ENCODE measurements around the gene EPDR1.

- TF ChIP-seq EZH2 (IDR thresholded peaks at IDR 0.05; ENCODE audit: low read length): no peak
- TF ChIP-seq CTCF (optimal IDR thresholded peaks at IDR 0.05 in 1 of 3, IDR thresholded peaks at IDR 0.05 in 1 of 3, conservative IDR thresholded peaks at IDR 0.05 in 1 of 3; ENCODE audit: extremely low read depth in 1 of 3, insufficient read depth in 2 of 3, low read length in 3 of 3): no peak
Measured at GRCh38 chr7:37893359-37893758, 27.1 kb upstream of the EPDR1 start.
